Ureter (tissue), 1 donor: ENCODE results near the gene SUSD1. TPM values are rescaled to one million over a fixed set of nuclear protein-coding genes. Genes with fewer than 3 reads are reported as not detected.

Experiments used
- DNase-seq: peaks from one replicate; pipeline ENCODE4 v3.0.0-alpha.2; 2020; ENCODE audit warnings: low spot score
- total RNA-seq: library from RNA; stranded (reverse); gene quantifications from one replicate; pipeline ENCODE4 v1.2.4, GENCODE V29; 2023
- donor health status: DM: yes; HTN: yes; CAD: no.

The SUSD1 gene
- total RNA-seq, 1 donor from 2014 or later, result 45.8 TPM

DNA sequence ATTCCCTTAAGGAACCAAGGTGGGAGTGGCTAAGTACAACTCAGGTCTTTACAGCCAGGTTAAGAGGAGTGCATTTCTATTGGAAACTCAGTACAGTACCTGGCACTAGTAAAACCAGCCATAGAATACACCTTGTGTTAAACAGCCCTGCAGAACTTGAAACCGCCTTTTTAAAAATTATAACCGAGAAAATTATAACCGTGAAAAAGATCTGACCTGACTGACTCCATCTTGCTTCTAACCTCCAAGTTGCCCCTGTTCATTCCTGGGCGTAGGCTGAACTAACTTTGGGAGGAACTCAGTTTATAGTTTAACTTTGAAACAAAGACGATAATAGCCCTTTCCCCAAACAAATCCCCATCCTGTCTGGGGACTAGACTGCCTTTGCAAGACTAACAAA is 132.3 kb downstream of the SUSD1 start:
- DNase-seq, result no peak

- DNase-seq, result no peak
Observed at GRCh38 chr9:112042244-112042638, 132.9 kb downstream of the SUSD1 start.

DNA sequence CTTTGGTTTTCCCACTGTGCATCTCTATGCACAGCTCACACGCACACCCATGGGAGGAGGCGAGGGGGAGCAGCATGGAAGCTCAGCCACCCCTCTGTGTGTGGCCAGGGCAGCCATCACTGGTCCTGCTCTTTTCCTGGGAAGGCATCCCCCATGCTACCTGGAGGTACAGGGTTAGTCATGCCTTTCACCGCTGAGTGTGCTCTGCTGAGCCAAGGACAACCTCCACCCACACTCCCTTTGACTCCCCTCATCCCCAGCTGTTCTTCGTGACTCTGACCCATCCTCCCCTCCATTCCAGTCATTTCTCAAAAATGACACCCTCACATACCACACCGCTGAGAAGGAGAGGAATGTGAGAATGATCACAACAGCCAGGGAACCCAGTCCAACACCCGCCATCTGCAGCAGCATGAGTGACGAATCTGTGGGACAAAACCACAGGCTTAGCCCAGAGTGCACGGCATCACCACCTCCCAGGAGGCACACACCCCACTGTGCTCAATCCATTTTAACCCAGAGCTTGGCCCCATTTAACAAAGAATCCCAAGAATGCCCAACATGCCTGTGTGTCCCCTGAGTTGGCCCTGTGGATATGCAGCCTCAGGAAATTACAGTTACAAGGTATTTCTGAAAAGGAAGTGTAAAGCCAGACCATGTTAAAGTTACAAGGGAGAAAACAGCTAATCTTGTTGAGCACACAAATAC is 133.4 kb downstream of the SUSD1 start:
- no peak for DNase-seq

DNA sequence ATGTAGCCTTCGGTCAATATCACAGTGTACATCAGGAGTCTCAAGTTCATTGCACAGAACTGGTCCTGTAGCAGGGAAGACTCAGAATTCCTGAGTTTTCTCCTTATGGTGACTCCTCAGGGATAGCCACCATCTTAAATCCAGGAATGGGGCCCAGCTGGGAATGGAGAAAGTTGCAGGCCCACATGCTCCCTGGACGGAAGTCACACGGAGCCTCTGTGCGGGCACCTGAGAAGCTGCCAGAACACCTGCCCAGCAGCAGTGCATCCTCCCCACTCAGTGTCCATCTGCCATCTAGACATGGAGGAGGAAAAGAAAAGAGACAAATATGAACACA is 133.9 kb downstream of the SUSD1 start:
- DNase-seq, result no peak

DNA sequence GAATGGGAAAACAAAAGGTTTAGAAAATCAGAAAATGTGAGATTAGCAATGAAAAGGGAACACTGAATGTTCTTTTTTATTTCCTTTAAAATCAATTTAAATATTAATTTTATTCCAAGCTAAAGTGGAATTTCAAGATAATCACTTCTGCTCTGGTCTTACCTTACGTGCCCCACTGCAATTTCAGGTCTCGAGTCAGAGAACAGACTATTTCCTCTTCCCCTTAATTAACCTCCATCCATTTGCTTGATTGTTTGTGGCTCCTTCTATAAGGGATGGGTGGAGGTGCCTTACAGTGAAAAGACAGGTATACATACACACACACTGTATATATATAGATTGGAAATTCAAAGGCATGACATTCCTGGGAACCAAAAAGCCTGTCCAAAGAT is 137.1 kb downstream of the SUSD1 start:
- DNase-seq, result no peak

- DNase-seq, result no peak
Observed at GRCh38 chr9:112037281-112038016, 137.6 kb downstream of the SUSD1 start.

DNA sequence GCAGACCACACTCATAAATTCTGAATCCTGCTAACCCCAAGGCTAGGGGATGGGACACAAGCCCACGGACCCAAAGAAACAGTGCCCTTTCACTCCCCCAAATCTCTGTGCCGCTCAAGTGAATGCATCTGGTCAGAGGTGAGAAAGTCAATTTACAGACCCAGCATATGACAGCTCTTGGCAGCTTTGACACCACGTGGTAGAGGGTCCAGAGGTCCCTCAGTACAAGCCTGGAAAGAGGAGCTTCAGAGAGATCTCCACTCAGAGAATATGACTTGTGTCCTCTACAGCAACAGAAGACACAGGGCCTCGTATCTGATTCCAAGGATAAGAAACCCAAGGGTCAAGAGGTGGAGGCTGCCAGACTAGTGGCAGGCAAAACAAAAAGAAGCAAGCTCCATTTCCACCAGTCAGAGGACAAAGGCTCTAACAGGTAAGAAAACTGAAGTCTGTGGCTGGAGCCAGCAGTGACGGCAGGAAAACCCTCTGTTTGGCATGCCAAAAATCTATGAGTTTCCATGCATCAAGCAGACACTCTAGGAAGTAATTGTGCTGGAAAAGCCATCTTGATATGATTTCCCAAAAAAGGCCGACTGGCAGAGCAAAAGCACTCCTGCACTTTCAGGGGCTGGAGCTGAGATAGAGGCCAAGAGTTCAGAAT is 139.8 kb downstream of the SUSD1 start:
- no peak for DNase-seq

DNA sequence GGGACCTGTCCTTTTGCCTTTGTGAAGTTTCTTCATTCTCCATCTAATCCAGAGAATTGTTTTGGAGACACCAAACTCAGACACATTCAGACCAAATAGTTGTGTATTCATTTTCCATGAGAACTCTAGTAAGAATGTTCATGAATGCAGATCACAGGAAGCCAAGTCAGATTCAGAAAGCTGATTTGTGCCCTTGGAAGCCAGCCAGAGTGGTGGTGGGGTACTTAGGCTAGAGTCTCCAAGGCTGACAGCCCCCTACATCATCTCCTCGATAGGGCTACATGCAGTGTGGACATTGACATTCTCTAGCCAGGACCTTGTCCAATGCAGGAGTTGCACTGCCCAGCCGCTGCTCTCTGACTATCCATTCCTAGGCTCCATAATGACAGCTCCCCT is 140.9 kb downstream of the SUSD1 start:
- DNase-seq, result no peak

DNA sequence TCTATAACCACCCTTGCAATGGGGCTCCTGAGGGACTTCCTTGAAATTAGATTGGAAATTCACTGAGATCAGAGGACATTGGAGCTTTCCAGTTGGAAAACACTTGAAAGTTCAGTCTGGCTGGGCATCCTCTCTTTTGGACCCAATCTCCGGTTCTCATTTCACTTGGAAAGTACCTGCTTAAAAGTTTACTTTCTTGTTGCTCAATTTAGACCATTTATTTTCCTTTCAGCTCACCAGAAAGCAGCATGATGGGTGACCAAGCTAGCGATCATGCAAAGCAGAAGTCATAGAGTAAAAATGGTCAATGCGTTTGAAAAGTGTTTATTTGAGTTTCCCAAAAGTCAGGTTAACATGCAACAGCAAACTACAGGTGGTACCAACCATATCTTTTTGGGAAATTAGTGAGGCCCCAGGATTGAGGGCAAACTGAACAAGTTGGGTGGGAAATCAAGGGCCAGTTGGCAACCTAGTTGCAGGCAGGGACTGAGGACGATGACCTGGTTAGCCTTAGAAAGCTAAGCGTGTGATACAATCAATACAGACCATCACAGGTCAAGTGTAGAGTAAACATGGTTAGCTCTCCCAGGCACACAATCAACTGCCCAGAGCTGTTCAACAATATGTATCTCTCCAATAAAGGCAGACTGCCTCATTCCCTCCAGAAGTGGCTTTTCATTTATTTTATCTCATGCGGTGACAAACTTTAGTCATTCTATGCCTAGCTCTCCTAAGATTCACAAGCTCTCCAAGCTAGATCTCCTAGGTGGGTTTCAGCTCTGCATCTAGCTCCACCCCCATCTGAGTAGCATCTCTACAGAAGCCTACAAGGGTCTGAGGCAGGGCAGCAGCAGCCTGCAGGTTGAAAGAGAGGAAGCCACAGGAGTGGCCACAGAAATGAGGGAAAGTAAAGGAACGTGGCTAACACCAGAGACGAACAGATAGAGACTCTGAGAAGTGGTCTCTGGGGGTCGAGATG is 141.6 kb downstream of the SUSD1 start:
- DNase-seq, result no peak

DNA sequence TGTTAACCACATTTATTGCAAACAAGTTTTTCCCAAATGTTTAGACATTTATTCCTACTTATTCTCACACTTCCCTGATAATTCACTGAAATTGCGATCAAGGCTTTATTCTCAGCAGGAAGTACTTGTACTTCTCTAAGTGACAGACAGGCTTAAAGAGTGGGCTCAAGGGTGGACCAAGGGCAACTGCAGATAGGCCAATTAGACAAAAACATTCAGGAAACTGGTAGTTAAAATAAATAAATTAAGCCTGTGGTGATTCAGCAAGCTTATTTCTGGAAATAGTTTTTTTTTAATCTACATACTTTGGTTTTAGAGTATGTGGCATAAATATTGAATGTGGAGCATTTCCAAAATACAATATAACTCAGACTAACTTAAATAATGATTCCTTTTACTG is 142.4 kb downstream of the SUSD1 start:
- DNase-seq, result no peak

- no peak for DNase-seq
Observed at GRCh38 chr9:112032009-112032408, 143.1 kb downstream of the SUSD1 start.

DNA sequence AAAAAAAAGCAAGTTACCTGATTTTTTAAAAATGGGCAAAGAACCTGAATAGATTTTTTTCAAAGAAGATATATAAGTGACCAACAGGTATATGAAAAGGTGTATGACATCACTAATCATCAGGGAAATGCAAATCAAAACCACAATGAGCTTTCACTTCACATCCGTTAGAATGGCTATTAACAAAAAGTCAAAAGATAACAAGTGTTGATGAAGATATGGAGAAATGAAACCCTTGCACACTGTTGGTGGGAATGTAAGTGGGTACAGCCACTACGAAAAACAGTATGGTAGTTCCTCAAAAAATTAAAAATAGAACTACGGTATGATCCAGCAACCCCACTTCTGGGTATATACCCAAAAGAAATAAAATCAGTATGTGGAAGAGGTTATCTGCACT is 143.7 kb downstream of the SUSD1 start:
- DNase-seq, result no peak

- DNase-seq, result no peak
Observed at GRCh38 chr9:112029921-112030444, 145.1 kb downstream of the SUSD1 start.

- DNase-seq, result no peak
Observed at GRCh38 chr9:112028242-112029221, 146.6 kb downstream of the SUSD1 start.

GRCh38 chr9:112025850-112026249 is 149.2 kb downstream of the SUSD1 start:
- DNase-seq, result no peak

GRCh38 chr9:112021742-112022141 is 153.4 kb downstream of the SUSD1 start:
- DNase-seq, result no peak

DNA sequence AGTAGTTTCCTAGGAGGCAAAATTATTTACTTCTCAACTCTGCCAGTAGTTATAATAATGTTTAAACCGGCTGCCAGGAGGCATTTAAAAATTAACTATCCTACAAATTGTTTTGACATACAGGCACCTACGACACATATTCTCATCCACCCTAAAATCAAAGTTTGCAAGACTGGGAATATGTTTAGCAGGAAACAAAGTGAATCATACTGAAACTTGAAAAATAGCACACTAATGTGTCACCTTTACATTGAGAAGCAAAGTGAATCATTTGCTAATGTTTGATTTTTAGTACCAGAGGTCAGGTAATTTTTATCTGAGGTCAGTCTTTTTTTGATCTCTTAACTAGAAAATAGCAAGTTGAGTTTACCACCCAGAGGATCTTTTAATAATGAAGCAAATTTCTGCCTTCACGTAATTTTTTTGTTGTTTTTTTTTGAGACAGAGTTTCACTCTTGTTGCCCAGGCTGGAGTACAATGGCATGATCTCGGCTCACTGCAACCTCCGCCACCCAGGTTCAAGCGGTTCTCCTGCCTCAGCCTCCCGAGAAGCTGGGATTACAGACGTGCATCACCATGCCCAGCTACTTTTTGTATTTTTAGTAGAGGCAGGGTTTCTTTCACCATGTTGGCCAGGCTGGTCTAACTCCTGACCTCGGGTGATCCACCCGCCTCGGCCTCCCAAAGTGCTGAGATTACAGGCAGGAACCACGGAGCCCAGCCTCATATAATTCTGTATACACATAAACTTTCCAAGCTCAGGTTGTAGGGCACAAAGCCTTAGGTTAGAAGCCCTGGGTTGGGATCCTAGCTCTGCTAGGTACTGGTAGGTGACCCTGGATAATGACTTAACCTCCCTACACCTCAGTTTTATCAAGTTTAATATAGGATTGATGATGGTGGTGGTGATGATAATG is 154.2 kb downstream of the SUSD1 start:
- DNase-seq, result no peak

- DNase-seq, result no peak
Observed at GRCh38 chr9:112017878-112018277, 157.2 kb downstream of the SUSD1 start.

GRCh38 chr9:112015736-112016135 is 159.4 kb downstream of the SUSD1 start:
- no peak for DNase-seq
